ENCODE measurements around the gene KDSR. TPM values are rescaled to one million over a fixed set of nuclear protein-coding genes. Genes with fewer than 3 reads are reported as not detected.
A peak's percentile ranks its signal among the peaks of the same experiment; 100 is the strongest.

Gene KDSR
- total and polyA plus RNA-seq, 4 donors: 31.3 to 39.1 (median 32.7) TPM

DNA sequence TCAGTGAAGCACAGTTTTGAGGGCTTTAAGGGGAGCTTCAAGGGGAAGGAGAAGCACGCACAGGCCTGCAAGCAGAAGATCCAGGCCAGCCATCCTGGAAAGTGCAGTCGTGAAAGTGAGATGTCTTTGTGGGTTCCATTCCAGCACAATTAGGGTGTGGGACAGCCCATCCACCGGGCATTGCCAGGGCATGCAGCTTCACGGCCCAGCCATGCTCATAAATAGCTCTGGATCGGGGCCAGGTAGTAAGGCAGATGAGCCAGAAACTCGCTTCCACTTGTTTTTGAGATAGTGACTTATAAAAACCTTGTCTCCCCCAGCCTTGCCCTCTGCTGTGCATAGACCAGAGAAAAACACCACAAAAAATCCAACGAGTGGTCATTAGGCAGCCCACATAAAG lies 21.0 kb downstream of the KDSR start:
- Histone ChIP-seq H3K27ac (ENCODE audit: low read depth, low read length) (no peak overlapping the region), H3K9me3 (ENCODE audit: control insufficient read depth, insufficient read depth, low read length) (no peaks in the 10 kb centered on the region), H3K27me3 (ENCODE audit: control insufficient read depth, insufficient read depth, low read length) (no peaks in the 10 kb centered on the region), H3K36me3 (ENCODE audit: control insufficient read depth, insufficient read depth, low read length) (peaks cover 60% of the 10 kb centered on the region), H3K4me1 (ENCODE audit: control insufficient read depth, insufficient read depth, low read length) (peaks cover 3% of the 10 kb centered on the region), H3K4me3 (ENCODE audit: low read depth, low read length) (no peak overlapping the region)
- DNase-seq (ENCODE audit: low read depth in 4 of 6, low spot score in 6 of 6): peak in 2 of 6 donors; percentile 13 to 23
- 43% methylated on average over 5 of the region's 7 CpGs for WGBS (ENCODE audit: insufficient coverage)

DNA sequence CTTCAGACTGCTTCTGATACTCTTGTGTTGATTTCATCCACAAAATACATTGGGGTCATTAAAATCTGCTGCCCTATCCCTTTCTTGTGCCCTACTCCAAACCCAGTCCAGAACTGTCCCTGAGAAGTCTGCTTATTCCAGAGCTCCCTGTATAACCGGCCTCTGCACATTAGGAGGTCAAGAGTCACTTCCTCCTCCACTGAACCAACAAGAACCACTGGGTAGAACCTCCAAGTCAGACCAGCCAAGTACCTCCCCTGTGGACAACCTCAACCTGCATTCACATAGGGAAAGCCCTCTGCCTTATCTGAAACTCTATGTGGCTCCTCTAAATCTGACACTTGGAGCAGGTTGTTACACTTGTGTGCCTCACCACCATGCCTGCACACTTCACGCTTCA lies 22.1 kb downstream of the KDSR start:
- no peak overlapping the region for H3K27ac ChIP-seq (ENCODE audit: low read depth, low read length)
- no peaks in the 10 kb centered on the region for H3K9me3 ChIP-seq (ENCODE audit: control insufficient read depth, insufficient read depth, low read length)
- peaks cover 3% of the 10 kb centered on the region for H3K4me1 ChIP-seq (ENCODE audit: control insufficient read depth, insufficient read depth, low read length)
- WGBS (ENCODE audit: insufficient coverage): 75% methylated on average over 2 of the region's 2 CpGs
- no peak for DNase-seq (ENCODE audit: low read depth in 4 of 6, low spot score in 6 of 6)
- no peak overlapping the region for H3K4me3 ChIP-seq (ENCODE audit: low read depth, low read length)
- peaks cover 56% of the 10 kb centered on the region for H3K36me3 ChIP-seq (ENCODE audit: control insufficient read depth, insufficient read depth, low read length)
- H3K27me3 ChIP-seq (ENCODE audit: control insufficient read depth, insufficient read depth, low read length): no peaks in the 10 kb centered on the region

DNA sequence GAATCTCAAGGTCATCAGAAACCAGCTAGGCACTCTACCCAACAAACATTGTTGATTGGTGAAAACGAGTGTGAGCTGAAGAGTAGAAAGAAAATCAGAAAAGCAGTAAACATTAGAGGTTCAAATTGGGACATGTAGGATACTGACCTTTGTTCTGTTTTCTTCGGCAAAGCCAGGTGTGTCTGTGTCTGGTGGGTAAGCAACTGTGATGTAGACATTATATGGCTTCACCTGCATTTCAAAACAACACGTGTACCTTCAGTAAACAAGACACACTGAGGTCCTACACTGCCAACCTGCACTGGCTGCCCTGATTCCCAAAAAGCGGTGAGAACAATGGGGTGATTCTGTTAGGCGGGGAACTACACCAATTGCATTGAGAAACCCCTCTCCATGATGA lies 22.7 kb downstream of the KDSR start:
- Histone ChIP-seq H3K4me1 (ENCODE audit: control insufficient read depth, insufficient read depth, low read length) (peaks cover 3% of the 10 kb centered on the region), H3K27ac (ENCODE audit: low read depth, low read length) (no peak overlapping the region), H3K4me3 (ENCODE audit: low read depth, low read length) (no peak overlapping the region), H3K27me3 (ENCODE audit: control insufficient read depth, insufficient read depth, low read length) (no peaks in the 10 kb centered on the region), H3K9me3 (ENCODE audit: control insufficient read depth, insufficient read depth, low read length) (no peaks in the 10 kb centered on the region), H3K36me3 (ENCODE audit: control insufficient read depth, insufficient read depth, low read length) (peaks cover 52% of the 10 kb centered on the region)
- DNase-seq (ENCODE audit: low read depth in 4 of 6, low spot score in 6 of 6): no peak
- 94% methylated on average over 3 of the region's 5 CpGs for WGBS (ENCODE audit: insufficient coverage)

DNA sequence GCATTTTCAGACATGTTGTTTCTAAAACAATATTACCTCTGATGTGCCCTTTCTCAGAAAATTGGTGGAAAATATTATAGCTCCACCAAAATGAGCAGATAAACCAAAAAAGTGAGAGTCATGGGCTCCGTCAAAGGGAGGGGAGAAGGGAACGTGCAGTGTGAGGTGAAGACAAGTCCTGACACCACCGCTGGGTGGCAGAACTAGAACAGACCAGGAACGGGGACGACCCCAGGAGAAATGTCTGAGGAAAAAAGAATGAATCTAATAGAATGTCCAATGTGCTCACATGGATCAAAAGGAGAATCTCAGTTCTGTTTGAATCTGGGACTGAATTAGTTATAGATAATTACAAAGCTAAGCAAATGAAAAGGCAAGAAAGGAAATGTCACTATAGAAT lies 24.8 kb downstream of the KDSR start:
- H3K27me3 ChIP-seq (ENCODE audit: control insufficient read depth, insufficient read depth, low read length): no peaks in the 10 kb centered on the region
- H3K4me3 ChIP-seq (ENCODE audit: low read depth, low read length): no peak overlapping the region
- H3K36me3 ChIP-seq (ENCODE audit: control insufficient read depth, insufficient read depth, low read length): peaks cover 42% of the 10 kb centered on the region
- peaks cover 3% of the 10 kb centered on the region for H3K4me1 ChIP-seq (ENCODE audit: control insufficient read depth, insufficient read depth, low read length)
- H3K27ac ChIP-seq (ENCODE audit: low read depth, low read length): no peak overlapping the region
- DNase-seq (ENCODE audit: low read depth in 4 of 6, low spot score in 6 of 6): peak in 2 of 6 donors; percentile 55 to 76
- no peaks in the 10 kb centered on the region for H3K9me3 ChIP-seq (ENCODE audit: control insufficient read depth, insufficient read depth, low read length)
- 22% methylated on average over 5 of the region's 5 CpGs for WGBS (ENCODE audit: insufficient coverage)

DNA sequence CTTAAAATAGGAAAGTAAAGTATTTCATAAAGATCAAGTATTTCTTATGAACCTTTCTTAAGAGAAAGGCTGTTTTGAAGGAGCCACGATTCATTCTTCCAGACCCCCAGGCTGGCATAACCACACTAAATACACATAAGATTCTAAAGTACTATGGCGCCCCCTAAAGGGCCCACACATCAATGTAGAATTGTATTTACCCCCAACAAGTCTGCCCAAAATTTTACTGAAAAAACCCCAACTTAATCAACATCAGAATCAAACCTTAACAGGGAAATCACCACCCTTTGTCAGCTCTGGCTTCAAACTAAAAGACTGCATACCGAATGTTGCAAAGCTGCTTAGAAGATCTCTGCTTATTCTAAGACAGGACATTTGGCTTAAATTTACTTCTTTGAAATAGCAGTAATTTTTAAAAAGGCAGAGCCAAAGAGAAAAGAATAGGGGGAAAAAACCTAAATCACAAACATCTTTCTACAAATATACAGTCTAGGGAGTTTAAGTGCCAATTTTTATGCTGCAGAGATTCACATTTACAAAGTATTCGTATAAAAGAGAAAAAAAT lies 27.0 kb downstream of the KDSR start:
- Histone ChIP-seq H3K4me3 (ENCODE audit: low read depth, low read length) (no peak overlapping the region), H3K4me1 (ENCODE audit: control insufficient read depth, insufficient read depth, low read length) (peaks cover 5% of the 10 kb centered on the region), H3K9me3 (ENCODE audit: control insufficient read depth, insufficient read depth, low read length) (no peaks in the 10 kb centered on the region), H3K27me3 (ENCODE audit: control insufficient read depth, insufficient read depth, low read length) (no peaks in the 10 kb centered on the region), H3K27ac (ENCODE audit: low read depth, low read length) (no peak overlapping the region), H3K36me3 (ENCODE audit: control insufficient read depth, insufficient read depth, low read length) (peaks cover 33% of the 10 kb centered on the region)
- DNase-seq (ENCODE audit: low read depth in 4 of 6, low spot score in 6 of 6): peak in 2 of 6 donors; percentile 76 to 82
- WGBS (ENCODE audit: insufficient coverage): 20% methylated on average over 1 of the region's 4 CpGs

DNA sequence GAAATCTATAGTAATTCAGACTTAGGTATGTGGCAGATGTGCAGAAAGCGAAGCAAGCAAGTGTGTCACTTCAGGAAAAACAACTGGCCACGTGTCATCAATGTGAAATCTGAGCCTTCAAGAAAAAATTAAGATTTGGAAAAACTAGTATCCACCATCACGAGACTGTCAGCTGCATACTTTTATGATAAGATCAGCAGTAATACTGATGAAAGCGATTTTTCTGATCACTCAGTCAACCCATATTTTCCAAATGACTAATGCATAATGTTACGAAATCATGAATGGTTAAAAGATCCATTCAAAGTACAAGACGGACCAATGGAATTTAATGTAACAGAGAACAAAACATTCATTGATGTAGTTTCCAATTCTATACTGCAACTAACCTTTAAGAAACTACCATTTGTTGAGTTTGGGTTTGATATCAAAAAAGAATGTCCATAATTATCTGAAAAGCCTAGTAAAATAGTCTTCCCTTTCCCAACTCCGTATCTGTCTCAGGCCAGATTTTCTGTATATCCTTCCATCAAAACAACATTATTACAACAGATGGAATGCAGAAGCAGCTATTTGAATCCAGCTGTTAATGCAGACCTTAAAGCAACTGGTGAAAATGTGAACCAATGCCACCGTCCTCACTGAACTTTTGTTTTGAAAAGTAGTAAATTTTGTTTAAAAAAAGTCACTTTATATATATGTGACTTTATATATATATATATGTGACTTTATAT lies 30.5 kb downstream of the KDSR start:
- Histone ChIP-seq H3K27ac (ENCODE audit: low read depth, low read length) (peak overlapping the region; percentile 91), H3K36me3 (ENCODE audit: control insufficient read depth, insufficient read depth, low read length) (peaks cover 35% of the 10 kb centered on the region)

DNA sequence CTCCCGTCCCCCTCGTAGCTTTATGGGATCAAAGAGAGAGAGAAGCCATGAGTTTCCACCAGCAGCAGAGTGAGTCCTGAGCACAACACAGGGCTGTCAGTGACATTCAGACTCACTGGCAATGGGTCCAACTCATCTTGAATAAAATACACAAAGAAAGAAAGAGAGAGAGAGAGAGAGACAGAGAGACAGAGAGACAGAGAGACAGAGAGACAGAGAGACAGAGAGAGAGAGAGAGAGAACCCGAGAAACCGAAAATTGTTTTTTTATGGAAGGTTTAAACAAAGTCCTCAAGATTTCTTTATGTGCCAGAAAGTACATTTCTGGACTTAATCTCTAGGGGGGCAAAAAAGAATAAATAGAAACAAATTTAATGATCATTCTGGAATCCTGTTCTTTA lies 35.9 kb downstream of the KDSR start:
- Histone ChIP-seq H3K36me3 (ENCODE audit: control insufficient read depth, insufficient read depth, low read length) (peaks cover 31% of the 10 kb centered on the region), H3K9me3 (ENCODE audit: control insufficient read depth, insufficient read depth, low read length) (no peaks in the 10 kb centered on the region), H3K27ac (ENCODE audit: low read depth, low read length) (no peak overlapping the region), H3K4me1 (ENCODE audit: control insufficient read depth, insufficient read depth, low read length) (peaks cover 5% of the 10 kb centered on the region), H3K4me3 (ENCODE audit: low read depth, low read length) (no peak overlapping the region), H3K27me3 (ENCODE audit: control insufficient read depth, insufficient read depth, low read length) (no peaks in the 10 kb centered on the region)
- 94% methylated on average over 2 of the region's 4 CpGs for WGBS (ENCODE audit: insufficient coverage)
- no peak for DNase-seq (ENCODE audit: low read depth in 4 of 6, low spot score in 6 of 6)

More for the DNA sequence above, 30.5 kb downstream of the KDSR start:
- Histone ChIP-seq H3K4me3 (ENCODE audit: low read depth, low read length) (no peak overlapping the region), H3K4me1 (ENCODE audit: control insufficient read depth, insufficient read depth, low read length) (peaks cover 5% of the 10 kb centered on the region), H3K9me3 (ENCODE audit: control insufficient read depth, insufficient read depth, low read length) (no peaks in the 10 kb centered on the region), H3K27me3 (ENCODE audit: control insufficient read depth, insufficient read depth, low read length) (no peaks in the 10 kb centered on the region)
- DNase-seq (ENCODE audit: low read depth in 4 of 6, low spot score in 6 of 6): no peak
- WGBS (ENCODE audit: insufficient coverage): 100% methylated on average over 2 of the region's 8 CpGs

DNA sequence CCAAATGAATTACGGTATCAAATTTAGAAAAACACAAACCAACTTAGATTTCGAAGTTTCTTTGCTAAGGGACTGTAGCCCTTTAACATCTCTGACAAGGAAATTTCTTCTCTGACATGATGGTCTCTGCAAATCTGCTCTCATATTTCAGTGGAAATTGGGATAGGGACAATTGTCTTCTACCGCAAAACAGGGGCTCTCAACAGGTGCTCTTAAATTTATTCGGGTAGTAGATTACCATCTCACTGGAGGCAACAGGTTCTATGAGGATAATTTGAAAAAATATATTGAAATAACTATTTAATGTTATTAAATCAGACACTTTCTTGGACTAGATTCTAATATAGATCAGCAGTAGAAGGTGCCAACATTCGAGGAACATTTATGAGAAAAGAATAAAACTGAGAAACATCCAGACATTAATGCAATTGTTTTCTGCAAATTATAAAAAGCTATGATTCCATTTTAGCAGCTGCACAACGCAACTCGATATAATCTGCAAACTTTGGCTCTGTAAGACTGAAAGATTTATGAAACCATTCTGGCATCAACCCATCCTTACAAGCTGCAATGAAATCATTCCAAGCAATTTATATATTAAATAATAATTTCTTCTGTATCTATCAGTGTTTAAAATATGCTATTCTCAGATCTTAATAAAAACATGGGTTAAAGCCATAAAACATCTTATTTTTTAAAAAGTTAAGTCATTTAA lies 37.4 kb downstream of the KDSR start:
- H3K27ac ChIP-seq (ENCODE audit: low read depth, low read length): no peak overlapping the region
- H3K4me1 ChIP-seq (ENCODE audit: control insufficient read depth, insufficient read depth, low read length): no peaks in the 10 kb centered on the region
- H3K27me3 ChIP-seq (ENCODE audit: control insufficient read depth, insufficient read depth, low read length): no peaks in the 10 kb centered on the region
- peaks cover 27% of the 10 kb centered on the region for H3K36me3 ChIP-seq (ENCODE audit: control insufficient read depth, insufficient read depth, low read length)
- no peak overlapping the region for H3K4me3 ChIP-seq (ENCODE audit: low read depth, low read length)
- DNase-seq (ENCODE audit: low read depth in 4 of 6, low spot score in 6 of 6): no peak
- no peaks in the 10 kb centered on the region for H3K9me3 ChIP-seq (ENCODE audit: control insufficient read depth, insufficient read depth, low read length)
- 94% methylated on average over 3 of the region's 7 CpGs for WGBS (ENCODE audit: insufficient coverage)

DNA sequence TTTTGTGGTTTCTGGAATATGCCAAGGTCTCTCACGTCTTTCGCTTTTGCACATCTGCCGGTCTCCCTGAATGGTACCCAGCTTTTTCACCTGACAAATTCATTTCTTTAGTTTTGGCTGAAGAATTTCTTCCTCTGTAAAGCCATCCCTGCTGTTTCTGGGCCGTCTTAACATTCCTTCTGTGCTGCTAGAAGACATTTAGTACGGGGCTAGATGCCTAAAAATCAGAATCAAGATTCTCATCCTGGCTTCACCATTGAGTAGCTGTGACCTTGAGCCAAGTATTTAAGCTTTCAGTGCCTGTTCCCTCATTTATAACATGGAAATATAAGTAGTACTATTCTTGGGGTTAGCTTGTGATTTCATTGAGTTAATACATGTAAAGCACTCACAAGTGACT lies 41.0 kb downstream of the KDSR start:
- Histone ChIP-seq H3K36me3 (ENCODE audit: control insufficient read depth, insufficient read depth, low read length) (peaks cover 3% of the 10 kb centered on the region), H3K27me3 (ENCODE audit: control insufficient read depth, insufficient read depth, low read length) (no peaks in the 10 kb centered on the region), H3K27ac (ENCODE audit: low read depth, low read length) (no peak overlapping the region), H3K9me3 (ENCODE audit: control insufficient read depth, insufficient read depth, low read length) (no peaks in the 10 kb centered on the region), H3K4me1 (ENCODE audit: control insufficient read depth, insufficient read depth, low read length) (peaks cover 2% of the 10 kb centered on the region), H3K4me3 (ENCODE audit: low read depth, low read length) (no peak overlapping the region)
- WGBS (ENCODE audit: insufficient coverage): 47% methylated on average over 5 of the region's 5 CpGs
- DNase-seq (ENCODE audit: low read depth in 4 of 6, low spot score in 6 of 6): peak in 1 of 6 donors; percentile 68

All from spinal cord (tissue), 10 donors.